HEK293 (cell line): Measurements from ENCODE around the gene SERTAD1.

Experiments used
- FEZF1 ChIP-seq: fragments of 450-650 bp; formaldehyde crosslinking; IDR thresholded peaks from 2 replicates; pipeline ENCODE4 v1.5.1; 2016; ENCODE audit warnings: missing biosample characterization, missing genetic modification characterization
- GLIS1 ChIP-seq: fragments of 450-650 bp; formaldehyde crosslinking; IDR thresholded peaks from 2 replicates; pipeline ENCODE4 v1.5.1; 2016; ENCODE audit warnings: missing biosample characterization, missing genetic modification characterization
- IKZF3 ChIP-seq: fragments of 450-650 bp; IDR thresholded peaks from 2 replicates; pipeline ENCODE4 v1.5.0; 2018; ENCODE audit warnings: missing biosample characterization, mild to moderate bottlenecking, missing genetic modification characterization, moderate library complexity
- SP3 ChIP-seq: fragments of 450-650 bp; formaldehyde crosslinking; IDR thresholded peaks from 2 replicates; pipeline ENCODE4 v1.5.1; 2016; ENCODE audit warnings: missing biosample characterization, missing genetic modification characterization
- TRIM28 ChIP-seq: IDR thresholded peaks from 2 replicates; pipeline ENCODE4 v1.6.1; 2011; ENCODE audit warnings: low read length, control low read depth, borderline replicate concordance
- ZBTB17 ChIP-seq: fragments of 450-650 bp; formaldehyde crosslinking; IDR thresholded peaks from 2 replicates; pipeline ENCODE4 v1.5.1; 2016; ENCODE audit warnings: missing biosample characterization, missing genetic modification characterization
- ZIC2 ChIP-seq: fragments of 450-650 bp; formaldehyde crosslinking; IDR thresholded peaks from 2 replicates; pipeline ENCODE4 v1.5.1; 2016; ENCODE audit warnings: missing biosample characterization, missing genetic modification characterization
- ZNF146 ChIP-seq: fragments of 450-650 bp; formaldehyde crosslinking; IDR thresholded peaks from 2 replicates; pipeline ENCODE4 v1.5.1; 2016; ENCODE audit warnings: missing biosample characterization, missing genetic modification characterization
- ZNF157 ChIP-seq: fragments of 450-650 bp; formaldehyde crosslinking; IDR thresholded peaks from 2 replicates; pipeline ENCODE4 v1.5.1; 2016; ENCODE audit warnings: missing biosample characterization, missing genetic modification characterization
- ZNF221 ChIP-seq: fragments of 450-650 bp; formaldehyde crosslinking; IDR thresholded peaks from 2 replicates; pipeline ENCODE4 v1.5.1; 2017; ENCODE audit warnings: missing biosample characterization, missing genetic modification characterization, borderline replicate concordance
- ZNF335 ChIP-seq: fragments of 450-650 bp; formaldehyde crosslinking; conservative IDR thresholded peaks from 2 replicates; pipeline ENCODE4 v1.5.1; 2016; ENCODE audit warnings: missing biosample characterization, missing genetic modification characterization
- ZNF341 ChIP-seq: fragments of 450-650 bp; formaldehyde crosslinking; IDR thresholded peaks from 2 replicates; pipeline ENCODE4; 2016; ENCODE audit warnings: low read depth, missing biosample characterization, missing genetic modification characterization
- ZNF416 ChIP-seq: fragments of 450-650 bp; formaldehyde crosslinking; IDR thresholded peaks from 2 replicates; pipeline ENCODE4 v1.5.1; 2016; ENCODE audit warnings: missing biosample characterization, missing genetic modification characterization
- ZNF501 ChIP-seq: fragments of 450-650 bp; formaldehyde crosslinking; IDR thresholded peaks from 2 replicates; pipeline ENCODE4 v1.5.1; 2016; ENCODE audit warnings: missing biosample characterization, missing genetic modification characterization
- ZNF571 ChIP-seq: fragments of 450-650 bp; formaldehyde crosslinking; IDR thresholded peaks from 2 replicates; pipeline ENCODE4 v1.5.0; 2017; ENCODE audit warnings: missing biosample characterization, missing genetic modification characterization
- ZNF664 ChIP-seq: fragments of 450-650 bp; formaldehyde crosslinking; IDR thresholded peaks from 2 replicates; pipeline ENCODE4 v1.5.1; 2016; ENCODE audit warnings: missing biosample characterization, missing genetic modification characterization
- ZNF707 ChIP-seq: fragments of 450-650 bp; formaldehyde crosslinking; IDR thresholded peaks from 2 replicates; pipeline ENCODE4 v1.5.1; 2016; ENCODE audit warnings: missing biosample characterization, missing genetic modification characterization
- ZNF777 ChIP-seq: fragments of 450-650 bp; formaldehyde crosslinking; IDR thresholded peaks from 2 replicates; pipeline ENCODE4 v1.5.1; 2017; ENCODE audit warnings: missing biosample characterization, missing genetic modification characterization, borderline replicate concordance
- ZNF843 ChIP-seq: fragments of 450-650 bp; formaldehyde crosslinking; IDR thresholded peaks from 2 replicates; pipeline ENCODE4 v1.5.1; 2016; ENCODE audit warnings: missing biosample characterization, missing genetic modification characterization
- ZSCAN16 ChIP-seq: fragments of 450-650 bp; formaldehyde crosslinking; IDR thresholded peaks from 2 replicates; pipeline ENCODE4 v1.5.1; 2016; ENCODE audit warnings: missing biosample characterization, missing genetic modification characterization
- TF ChIP-seq, protein P1 (sequence below): fragments of 450-650 bp; formaldehyde crosslinking; IDR thresholded peaks from 2 replicates; pipeline ENCODE4 v1.5.1; 2016; ENCODE audit warnings: missing biosample characterization, missing genetic modification characterization
- TF ChIP-seq, protein P2 (sequence below): fragments of 450-650 bp; formaldehyde crosslinking; IDR thresholded peaks from 2 replicates; pipeline ENCODE4 v1.5.1; 2016; ENCODE audit warnings: missing biosample characterization, missing genetic modification characterization
- TF ChIP-seq, protein P3 (sequence below): fragments of 450-650 bp; formaldehyde crosslinking; IDR thresholded peaks from 2 replicates; pipeline ENCODE4 v1.5.1; 2016; ENCODE audit warnings: missing biosample characterization, missing genetic modification characterization
- TF ChIP-seq, protein P4 (sequence below): fragments of 450-650 bp; formaldehyde crosslinking; IDR thresholded peaks from 2 replicates; pipeline ENCODE4 v1.5.1; 2016; ENCODE audit warnings: missing biosample characterization, missing genetic modification characterization
- TF ChIP-seq, protein P5 (sequence below): fragments of 450-650 bp; formaldehyde crosslinking; IDR thresholded peaks from 2 replicates; pipeline ENCODE4 v1.5.1; 2016; ENCODE audit warnings: missing biosample characterization, missing genetic modification characterization
- TF ChIP-seq, protein P6 (sequence below): fragments of 450-650 bp; IDR thresholded peaks from 2 replicates; pipeline ENCODE4 v1.5.1; 2018; ENCODE audit warnings: missing biosample characterization, mild to moderate bottlenecking, missing genetic modification characterization
- TF ChIP-seq, protein P7 (sequence below): sonication (generic); formaldehyde crosslinking; IDR thresholded peaks from 2 replicates; pipeline ENCODE4 v1.8.1; 2022; ENCODE audit warnings: mild to moderate bottlenecking, moderate library complexity, missing genetic modification reagents

Gene SERTAD1

DNA sequence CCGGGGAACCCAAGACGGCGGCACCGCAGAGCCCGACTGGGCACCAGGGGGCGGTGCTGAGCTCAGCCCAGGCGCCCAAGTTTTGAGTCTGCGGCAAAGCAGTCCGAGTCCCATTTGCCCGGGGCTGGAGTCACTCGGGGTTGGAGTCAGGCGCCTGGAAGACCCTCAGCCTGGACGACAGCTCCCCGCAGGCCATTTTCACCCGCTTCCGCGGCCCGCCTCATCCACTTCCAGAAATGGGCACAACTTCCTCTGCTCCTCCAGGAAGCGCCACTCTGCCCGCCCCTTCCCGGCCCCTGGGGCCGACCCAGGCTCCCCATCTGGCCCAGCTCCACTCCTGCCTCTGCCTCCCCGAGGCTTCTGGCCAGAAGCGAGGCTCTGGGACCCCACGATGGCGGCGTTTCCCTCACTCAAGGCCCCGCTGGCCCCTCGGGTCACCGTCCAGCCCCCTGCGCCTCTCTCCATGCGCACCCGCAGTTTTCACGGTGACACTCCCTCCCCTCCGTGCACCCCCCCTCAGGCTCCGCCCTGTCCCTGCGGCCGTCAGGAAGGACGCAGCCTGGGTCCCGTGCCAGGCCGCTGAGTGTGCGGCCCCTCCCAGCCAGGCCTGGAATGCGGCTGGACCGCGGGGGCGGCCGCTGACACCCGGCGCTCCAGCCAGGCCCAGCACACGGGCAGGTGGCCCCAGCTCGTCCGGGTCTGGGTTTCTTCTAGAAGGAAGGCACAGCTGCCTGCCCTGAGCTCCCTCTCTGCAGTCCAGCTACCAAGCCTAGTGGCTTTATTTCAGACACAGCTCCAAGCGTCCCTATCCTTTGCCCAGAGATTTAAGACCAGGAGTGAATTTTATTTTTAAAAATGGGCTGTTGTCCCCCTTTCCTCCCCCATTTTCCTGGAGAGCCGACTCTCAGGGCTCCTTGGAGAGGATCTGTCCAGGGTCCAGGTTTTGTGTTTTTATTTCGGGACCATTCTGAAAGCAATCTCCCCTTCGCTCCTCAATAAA is 4.7 kb downstream of the SERTAD1 start (continued):
- peak; percentile 93 for TF ChIP-seq ZNF341 (tag by site-specific recombination)
- TF ChIP-seq ZNF146 (tag by site-specific recombination), result peak; percentile 13; the same call in 1 of the 2 replicates
- TF ChIP-seq, protein P1, sequence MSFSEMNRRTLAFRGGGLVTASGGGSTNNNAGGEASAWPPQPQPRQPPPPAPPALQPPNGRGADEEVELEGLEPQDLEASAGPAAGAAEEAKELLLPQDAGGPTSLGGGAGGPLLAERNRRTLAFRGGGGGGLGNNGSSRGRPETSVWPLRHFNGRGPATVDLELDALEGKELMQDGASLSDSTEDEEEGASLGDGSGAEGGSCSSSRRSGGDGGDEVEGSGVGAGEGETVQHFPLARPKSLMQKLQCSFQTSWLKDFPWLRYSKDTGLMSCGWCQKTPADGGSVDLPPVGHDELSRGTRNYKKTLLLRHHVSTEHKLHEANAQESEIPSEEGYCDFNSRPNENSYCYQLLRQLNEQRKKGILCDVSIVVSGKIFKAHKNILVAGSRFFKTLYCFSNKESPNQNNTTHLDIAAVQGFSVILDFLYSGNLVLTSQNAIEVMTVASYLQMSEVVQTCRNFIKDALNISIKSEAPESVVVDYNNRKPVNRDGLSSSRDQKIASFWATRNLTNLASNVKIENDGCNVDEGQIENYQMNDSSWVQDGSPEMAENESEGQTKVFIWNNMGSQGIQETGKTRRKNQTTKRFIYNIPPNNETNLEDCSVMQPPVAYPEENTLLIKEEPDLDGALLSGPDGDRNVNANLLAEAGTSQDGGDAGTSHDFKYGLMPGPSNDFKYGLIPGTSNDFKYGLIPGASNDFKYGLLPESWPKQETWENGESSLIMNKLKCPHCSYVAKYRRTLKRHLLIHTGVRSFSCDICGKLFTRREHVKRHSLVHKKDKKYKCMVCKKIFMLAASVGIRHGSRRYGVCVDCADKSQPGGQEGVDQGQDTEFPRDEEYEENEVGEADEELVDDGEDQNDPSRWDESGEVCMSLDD, result peak; percentile 100
- peak; percentile 94 for TF ChIP-seq GLIS1
- TF ChIP-seq ZNF777, result peak; percentile 93
- TF ChIP-seq ZIC2 (tag by site-specific recombination), result peak; percentile 96
- 0 out of 2 replicates have a peak, but pooled peaks have one; percentile 76 for TF ChIP-seq ZSCAN16 (tag by site-specific recombination)
- TF ChIP-seq ZNF571 (tag by site-specific recombination), result no peak
- no peak for TF ChIP-seq ZNF157
- TF ChIP-seq, protein P2, sequence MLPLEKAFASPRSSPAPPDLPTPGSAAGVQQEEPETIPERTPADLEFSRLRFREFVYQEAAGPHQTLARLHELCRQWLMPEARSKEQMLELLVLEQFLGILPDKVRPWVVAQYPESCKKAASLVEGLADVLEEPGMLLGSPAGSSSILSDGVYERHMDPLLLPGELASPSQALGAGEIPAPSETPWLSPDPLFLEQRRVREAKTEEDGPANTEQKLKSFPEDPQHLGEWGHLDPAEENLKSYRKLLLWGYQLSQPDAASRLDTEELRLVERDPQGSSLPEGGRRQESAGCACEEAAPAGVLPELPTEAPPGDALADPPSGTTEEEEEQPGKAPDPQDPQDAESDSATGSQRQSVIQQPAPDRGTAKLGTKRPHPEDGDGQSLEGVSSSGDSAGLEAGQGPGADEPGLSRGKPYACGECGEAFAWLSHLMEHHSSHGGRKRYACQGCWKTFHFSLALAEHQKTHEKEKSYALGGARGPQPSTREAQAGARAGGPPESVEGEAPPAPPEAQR (tag by site-specific recombination), result 0 out of 2 replicates have a peak, but pooled peaks have one; percentile 53
- peak; percentile 94 for TF ChIP-seq IKZF3 (tag by site-specific recombination)
- no peak for TF ChIP-seq ZNF664 (tag by site-specific recombination)
- TF ChIP-seq, protein P3, sequence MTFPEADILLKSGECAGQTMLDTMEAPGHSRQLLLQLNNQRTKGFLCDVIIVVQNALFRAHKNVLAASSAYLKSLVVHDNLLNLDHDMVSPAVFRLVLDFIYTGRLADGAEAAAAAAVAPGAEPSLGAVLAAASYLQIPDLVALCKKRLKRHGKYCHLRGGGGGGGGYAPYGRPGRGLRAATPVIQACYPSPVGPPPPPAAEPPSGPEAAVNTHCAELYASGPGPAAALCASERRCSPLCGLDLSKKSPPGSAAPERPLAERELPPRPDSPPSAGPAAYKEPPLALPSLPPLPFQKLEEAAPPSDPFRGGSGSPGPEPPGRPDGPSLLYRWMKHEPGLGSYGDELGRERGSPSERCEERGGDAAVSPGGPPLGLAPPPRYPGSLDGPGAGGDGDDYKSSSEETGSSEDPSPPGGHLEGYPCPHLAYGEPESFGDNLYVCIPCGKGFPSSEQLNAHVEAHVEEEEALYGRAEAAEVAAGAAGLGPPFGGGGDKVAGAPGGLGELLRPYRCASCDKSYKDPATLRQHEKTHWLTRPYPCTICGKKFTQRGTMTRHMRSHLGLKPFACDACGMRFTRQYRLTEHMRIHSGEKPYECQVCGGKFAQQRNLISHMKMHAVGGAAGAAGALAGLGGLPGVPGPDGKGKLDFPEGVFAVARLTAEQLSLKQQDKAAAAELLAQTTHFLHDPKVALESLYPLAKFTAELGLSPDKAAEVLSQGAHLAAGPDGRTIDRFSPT, result peak; percentile 99
- peak; percentile 96 for TF ChIP-seq ZNF335 (tag by site-specific recombination)
- peak; percentile 96 for TF ChIP-seq ZBTB17 (tag by site-specific recombination)
- TF ChIP-seq, protein P4, sequence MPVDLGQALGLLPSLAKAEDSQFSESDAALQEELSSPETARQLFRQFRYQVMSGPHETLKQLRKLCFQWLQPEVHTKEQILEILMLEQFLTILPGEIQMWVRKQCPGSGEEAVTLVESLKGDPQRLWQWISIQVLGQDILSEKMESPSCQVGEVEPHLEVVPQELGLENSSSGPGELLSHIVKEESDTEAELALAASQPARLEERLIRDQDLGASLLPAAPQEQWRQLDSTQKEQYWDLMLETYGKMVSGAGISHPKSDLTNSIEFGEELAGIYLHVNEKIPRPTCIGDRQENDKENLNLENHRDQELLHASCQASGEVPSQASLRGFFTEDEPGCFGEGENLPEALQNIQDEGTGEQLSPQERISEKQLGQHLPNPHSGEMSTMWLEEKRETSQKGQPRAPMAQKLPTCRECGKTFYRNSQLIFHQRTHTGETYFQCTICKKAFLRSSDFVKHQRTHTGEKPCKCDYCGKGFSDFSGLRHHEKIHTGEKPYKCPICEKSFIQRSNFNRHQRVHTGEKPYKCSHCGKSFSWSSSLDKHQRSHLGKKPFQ, result no peak
- TF ChIP-seq, protein P5, sequence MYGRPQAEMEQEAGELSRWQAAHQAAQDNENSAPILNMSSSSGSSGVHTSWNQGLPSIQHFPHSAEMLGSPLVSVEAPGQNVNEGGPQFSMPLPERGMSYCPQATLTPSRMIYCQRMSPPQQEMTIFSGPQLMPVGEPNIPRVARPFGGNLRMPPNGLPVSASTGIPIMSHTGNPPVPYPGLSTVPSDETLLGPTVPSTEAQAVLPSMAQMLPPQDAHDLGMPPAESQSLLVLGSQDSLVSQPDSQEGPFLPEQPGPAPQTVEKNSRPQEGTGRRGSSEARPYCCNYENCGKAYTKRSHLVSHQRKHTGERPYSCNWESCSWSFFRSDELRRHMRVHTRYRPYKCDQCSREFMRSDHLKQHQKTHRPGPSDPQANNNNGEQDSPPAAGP (tag by site-specific recombination), result peak; percentile 96
- TF ChIP-seq ZNF501 (tag by site-specific recombination), result peak; percentile 96
- TF ChIP-seq FEZF1, result peak; percentile 51
- TF ChIP-seq ZNF707, result no peak
- TF ChIP-seq TRIM28, result no peak
- peak; percentile 98 for TF ChIP-seq SP3 (tag by site-specific recombination)
- peak; percentile 75 for TF ChIP-seq ZNF843 (tag by site-specific recombination)
- 0 out of 2 replicates have a peak, but pooled peaks have one; percentile 86 for TF ChIP-seq ZNF221 (tag by site-specific recombination)
- TF ChIP-seq, protein P6, sequence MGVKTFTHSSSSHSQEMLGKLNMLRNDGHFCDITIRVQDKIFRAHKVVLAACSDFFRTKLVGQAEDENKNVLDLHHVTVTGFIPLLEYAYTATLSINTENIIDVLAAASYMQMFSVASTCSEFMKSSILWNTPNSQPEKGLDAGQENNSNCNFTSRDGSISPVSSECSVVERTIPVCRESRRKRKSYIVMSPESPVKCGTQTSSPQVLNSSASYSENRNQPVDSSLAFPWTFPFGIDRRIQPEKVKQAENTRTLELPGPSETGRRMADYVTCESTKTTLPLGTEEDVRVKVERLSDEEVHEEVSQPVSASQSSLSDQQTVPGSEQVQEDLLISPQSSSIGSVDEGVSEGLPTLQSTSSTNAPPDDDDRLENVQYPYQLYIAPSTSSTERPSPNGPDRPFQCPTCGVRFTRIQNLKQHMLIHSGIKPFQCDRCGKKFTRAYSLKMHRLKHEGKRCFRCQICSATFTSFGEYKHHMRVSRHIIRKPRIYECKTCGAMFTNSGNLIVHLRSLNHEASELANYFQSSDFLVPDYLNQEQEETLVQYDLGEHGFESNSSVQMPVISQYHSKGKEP (tag by site-specific recombination), result peak; percentile 57
- TF ChIP-seq, protein P7, sequence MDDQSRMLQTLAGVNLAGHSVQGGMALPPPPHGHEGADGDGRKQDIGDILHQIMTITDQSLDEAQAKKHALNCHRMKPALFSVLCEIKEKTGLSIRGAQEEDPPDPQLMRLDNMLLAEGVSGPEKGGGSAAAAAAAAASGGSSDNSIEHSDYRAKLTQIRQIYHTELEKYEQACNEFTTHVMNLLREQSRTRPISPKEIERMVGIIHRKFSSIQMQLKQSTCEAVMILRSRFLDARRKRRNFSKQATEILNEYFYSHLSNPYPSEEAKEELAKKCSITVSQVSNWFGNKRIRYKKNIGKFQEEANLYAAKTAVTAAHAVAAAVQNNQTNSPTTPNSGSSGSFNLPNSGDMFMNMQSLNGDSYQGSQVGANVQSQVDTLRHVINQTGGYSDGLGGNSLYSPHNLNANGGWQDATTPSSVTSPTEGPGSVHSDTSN, result 0 out of 2 replicates have a peak, but pooled peaks have one; percentile 67
- TF ChIP-seq ZNF416 (tag by site-specific recombination), result no peak
